ENCODE measurements around the gene GLIS1. TPM values are rescaled to one million over a fixed set of nuclear protein-coding genes. Genes with fewer than 3 reads are reported as not detected.

GLIS1 gene
- total and polyA plus RNA-seq, 2 donors = 0.42 to 2.0 TPM

GRCh38 chr1:53599481-53599880, 139.5 kb downstream of the GLIS1 start:
- WGBS = 96% methylated on average over 4 of the region's 4 CpGs
- DNase-seq (ENCODE audit: extremely low spot score) = no peak
- Histone ChIP-seq H3K4me1 (ENCODE audit: insufficient read depth) (no peaks in the 10 kb centered on the region), H3K36me3 (ENCODE audit: insufficient read depth) (no peaks in the 10 kb centered on the region), H3K27ac (ENCODE audit: low read depth) (no peak overlapping the region), H3K4me3 (ENCODE audit: low read depth, low read length) (no peak overlapping the region)

GRCh38 chr1:53598966-53599365, 140.0 kb downstream of the GLIS1 start:
- no peak overlapping the region for H3K4me3 ChIP-seq (ENCODE audit: low read depth, low read length)
- 93% methylated on average over 4 of the region's 4 CpGs for WGBS
- no peak overlapping the region for H3K27ac ChIP-seq (ENCODE audit: low read depth)
- H3K4me1 ChIP-seq (ENCODE audit: insufficient read depth) = no peaks in the 10 kb centered on the region
- DNase-seq (ENCODE audit: extremely low spot score) = no peak
- H3K36me3 ChIP-seq (ENCODE audit: insufficient read depth) = no peaks in the 10 kb centered on the region

- no peak overlapping the region for H3K4me3 ChIP-seq (ENCODE audit: low read depth, low read length)
- 95% methylated on average over 7 of the region's 7 CpGs for WGBS
- no peaks in the 10 kb centered on the region for H3K36me3 ChIP-seq (ENCODE audit: insufficient read depth)
- H3K4me1 ChIP-seq (ENCODE audit: insufficient read depth) = no peaks in the 10 kb centered on the region
- H3K27ac ChIP-seq (ENCODE audit: low read depth) = no peak overlapping the region
- DNase-seq (ENCODE audit: extremely low spot score) = no peak
These were observed 143.1 kb downstream of the GLIS1 start for GRCh38 chr1:53595906-53596305.

DNA sequence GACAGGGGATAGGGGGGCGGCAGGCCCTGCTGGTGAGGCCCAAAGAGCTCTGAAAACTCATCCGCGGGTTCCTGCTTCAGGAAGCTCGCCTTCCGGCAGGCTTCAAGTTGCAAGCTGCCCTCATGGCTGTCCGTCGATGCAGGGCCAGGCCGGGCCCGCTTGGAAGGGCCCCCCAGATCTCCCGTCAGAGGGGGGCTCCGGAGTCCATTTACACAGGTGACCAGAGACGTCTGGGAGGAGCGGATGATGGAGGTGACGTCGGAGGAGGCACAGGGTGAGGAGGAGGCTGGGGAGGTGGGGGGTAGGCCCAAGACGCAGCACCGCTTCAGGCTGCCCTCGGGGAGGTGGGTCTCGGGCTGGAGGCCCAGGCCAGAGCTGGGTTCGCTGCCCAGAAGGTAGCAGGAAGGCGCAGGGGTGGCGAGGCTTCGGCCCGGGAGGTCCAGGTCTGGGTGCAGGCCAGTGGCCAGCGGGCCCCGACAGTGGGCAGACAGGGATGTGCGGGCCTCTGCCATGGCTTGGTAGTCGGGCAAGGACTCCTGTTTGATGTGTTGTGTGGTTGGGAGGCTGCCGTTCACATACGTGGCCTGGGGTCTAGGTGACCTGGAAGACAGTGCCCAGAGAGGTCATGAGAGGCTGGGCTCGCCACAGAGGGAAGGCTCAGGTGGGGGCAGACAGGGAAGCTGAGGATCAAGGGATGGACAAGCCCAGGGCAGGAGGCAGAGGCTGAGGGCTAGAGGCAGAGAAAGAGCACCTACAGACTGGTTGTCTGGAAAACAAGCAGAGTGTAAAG, 144.4 kb downstream of the GLIS1 start:
- H3K36me3 ChIP-seq (ENCODE audit: insufficient read depth) = no peaks in the 10 kb centered on the region
- no peaks in the 10 kb centered on the region for H3K4me1 ChIP-seq (ENCODE audit: insufficient read depth)
- no peak overlapping the region for H3K27ac ChIP-seq (ENCODE audit: low read depth)
- WGBS = 92% methylated on average over 31 of the region's 31 CpGs
- no peak overlapping the region for H3K4me3 ChIP-seq (ENCODE audit: low read depth, low read length)
- no peak for DNase-seq (ENCODE audit: extremely low spot score)

DNA sequence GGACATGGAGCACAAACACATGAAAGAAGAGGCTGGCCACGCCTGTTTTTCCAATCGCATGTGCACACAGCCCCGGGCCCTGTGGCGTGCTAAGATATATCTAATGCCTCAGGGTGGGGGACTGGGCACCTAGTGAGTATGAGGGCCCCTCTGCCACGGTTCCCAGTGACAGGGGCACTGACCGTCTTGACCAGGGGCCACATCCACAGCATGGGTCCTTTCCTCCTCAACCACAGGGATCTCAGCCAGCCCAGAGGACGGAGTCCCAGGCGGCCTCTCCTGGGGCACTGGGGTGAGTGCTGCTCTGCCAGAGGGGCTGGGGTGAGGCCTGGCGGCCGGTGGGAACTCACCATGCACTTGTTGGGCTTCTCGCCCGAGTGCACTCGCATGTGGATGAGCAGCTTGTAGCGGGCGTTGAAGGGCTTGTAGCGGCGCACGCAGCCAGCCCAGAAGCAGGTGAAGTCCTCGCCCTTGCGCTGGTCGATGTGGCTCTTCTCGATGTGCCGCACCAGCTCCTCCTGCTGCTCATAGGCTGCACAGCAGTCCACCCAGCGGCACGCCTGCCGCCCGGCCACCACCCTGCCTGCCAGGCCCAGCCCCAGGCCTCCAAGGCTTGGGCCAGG, 145.1 kb downstream of the GLIS1 start:
- no peaks in the 10 kb centered on the region for H3K4me1 ChIP-seq (ENCODE audit: insufficient read depth)
- no peak overlapping the region for H3K4me3 ChIP-seq (ENCODE audit: low read depth, low read length)
- whole genome bisulfite sequencing = 81% methylated on average over 27 of the region's 27 CpGs
- no peak for DNase-seq (ENCODE audit: extremely low spot score)
- H3K27ac ChIP-seq (ENCODE audit: low read depth) = no peak overlapping the region
- no peaks in the 10 kb centered on the region for H3K36me3 ChIP-seq (ENCODE audit: insufficient read depth)

DNA sequence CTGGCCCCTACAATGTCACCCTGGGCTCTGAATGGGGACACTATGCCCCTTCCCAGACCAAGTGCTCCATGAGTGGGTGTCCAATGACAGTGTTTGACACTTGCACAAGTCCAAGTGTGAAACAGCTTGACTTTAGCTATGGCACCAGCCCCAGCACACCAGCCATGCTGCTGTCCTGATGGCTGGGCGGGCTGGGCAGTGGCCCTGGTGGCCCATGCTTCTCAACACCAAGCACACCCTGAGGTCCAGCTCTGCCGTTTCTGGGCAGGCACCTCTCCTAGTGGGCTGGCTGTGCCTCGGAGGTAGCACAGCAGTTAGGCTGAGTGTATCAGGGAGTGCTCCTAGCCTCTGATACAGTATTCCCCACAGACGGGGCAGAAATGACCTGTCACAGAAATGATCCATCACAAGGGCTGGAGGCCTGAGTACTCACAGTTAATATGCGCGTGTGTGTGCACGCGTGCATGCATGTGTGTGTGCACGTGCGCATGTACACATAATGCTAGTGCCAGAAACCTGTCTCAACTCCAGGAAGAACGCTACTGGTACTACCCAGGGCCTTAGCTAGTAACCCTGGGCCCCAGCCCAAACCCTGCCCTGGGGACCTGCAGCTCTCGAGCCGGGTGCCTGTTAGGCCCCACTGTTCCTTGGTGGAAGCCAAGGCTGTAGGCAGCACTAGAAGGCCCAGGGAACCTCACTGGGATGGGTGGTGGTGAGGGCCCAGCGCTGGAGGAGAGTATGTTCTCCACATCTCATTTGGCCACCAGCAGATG, 145.8 kb downstream of the GLIS1 start:
- Histone ChIP-seq H3K4me3 (ENCODE audit: low read depth, low read length) (no peak overlapping the region), H3K27ac (ENCODE audit: low read depth) (no peak overlapping the region), H3K36me3 (ENCODE audit: insufficient read depth) (no peaks in the 10 kb centered on the region), H3K4me1 (ENCODE audit: insufficient read depth) (no peaks in the 10 kb centered on the region)
- WGBS = 89% methylated on average over 14 of the region's 14 CpGs
- DNase-seq (ENCODE audit: extremely low spot score) = no peak

DNA sequence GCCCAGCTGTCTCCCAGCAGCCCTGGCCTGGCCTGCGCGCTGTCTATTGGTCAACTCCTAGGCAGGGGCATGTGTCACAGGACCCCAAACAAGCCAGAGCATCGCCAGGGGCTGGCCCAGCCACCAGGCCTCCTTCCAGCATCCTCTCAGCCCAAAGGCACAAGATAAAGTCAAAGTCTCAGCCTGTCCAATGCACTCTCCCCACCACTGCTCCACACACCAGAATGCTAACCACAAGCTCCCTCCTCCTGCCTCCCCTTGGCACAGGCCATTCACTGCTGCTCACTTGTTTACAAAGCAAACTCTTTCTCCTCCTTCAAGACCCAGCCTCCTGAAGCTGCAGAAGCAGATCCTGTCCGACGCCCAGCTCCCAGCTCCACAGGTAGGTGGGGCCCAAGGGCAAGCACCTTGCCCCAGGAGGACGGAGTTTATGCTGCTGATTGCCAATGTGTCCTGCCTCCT, 146.4 kb downstream of the GLIS1 start:
- 65% methylated on average over 6 of the region's 6 CpGs for WGBS
- no peak overlapping the region for H3K27ac ChIP-seq (ENCODE audit: low read depth)
- H3K4me3 ChIP-seq (ENCODE audit: low read depth, low read length) = no peak overlapping the region
- no peaks in the 10 kb centered on the region for H3K36me3 ChIP-seq (ENCODE audit: insufficient read depth)
- no peaks in the 10 kb centered on the region for H3K4me1 ChIP-seq (ENCODE audit: insufficient read depth)
- peak; percentile 66 for DNase-seq (ENCODE audit: extremely low spot score)

DNA sequence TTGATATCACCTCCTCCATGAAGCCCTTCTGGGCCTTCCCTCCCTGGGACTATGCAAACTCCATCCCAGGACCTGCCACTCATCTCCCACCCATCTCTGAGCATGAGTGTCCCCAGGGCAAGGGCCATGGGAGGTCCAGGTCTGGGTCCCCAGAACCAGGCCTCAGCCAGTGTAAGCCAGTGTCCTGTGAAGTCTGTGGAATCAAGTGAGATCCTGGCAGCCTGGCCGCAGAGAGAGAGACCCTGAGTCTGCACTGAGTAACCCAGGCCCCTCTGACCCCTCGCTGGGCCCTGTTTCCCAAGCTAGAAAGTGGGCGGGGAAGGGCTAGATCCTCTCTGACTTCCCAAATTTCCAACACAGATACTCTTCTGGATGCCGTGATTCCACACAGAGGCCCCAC, 147.0 kb downstream of the GLIS1 start:
- Histone ChIP-seq H3K36me3 (ENCODE audit: insufficient read depth) (no peaks in the 10 kb centered on the region), H3K27ac (ENCODE audit: low read depth) (no peak overlapping the region), H3K4me3 (ENCODE audit: low read depth, low read length) (no peak overlapping the region), H3K4me1 (ENCODE audit: insufficient read depth) (no peaks in the 10 kb centered on the region)
- WGBS = 89% methylated on average over 4 of the region's 4 CpGs
- no peak for DNase-seq (ENCODE audit: extremely low spot score)

- 62% methylated on average over 20 of the region's 20 CpGs for WGBS
- Histone ChIP-seq H3K4me3 (ENCODE audit: low read depth, low read length) (no peak overlapping the region), H3K36me3 (ENCODE audit: insufficient read depth) (no peaks in the 10 kb centered on the region), H3K27ac (ENCODE audit: low read depth) (no peak overlapping the region), H3K4me1 (ENCODE audit: insufficient read depth) (no peaks in the 10 kb centered on the region)
- peak; percentile 74 for DNase-seq (ENCODE audit: extremely low spot score)
These were observed 148.1 kb downstream of the GLIS1 start for GRCh38 chr1:53590531-53591515.

DNA sequence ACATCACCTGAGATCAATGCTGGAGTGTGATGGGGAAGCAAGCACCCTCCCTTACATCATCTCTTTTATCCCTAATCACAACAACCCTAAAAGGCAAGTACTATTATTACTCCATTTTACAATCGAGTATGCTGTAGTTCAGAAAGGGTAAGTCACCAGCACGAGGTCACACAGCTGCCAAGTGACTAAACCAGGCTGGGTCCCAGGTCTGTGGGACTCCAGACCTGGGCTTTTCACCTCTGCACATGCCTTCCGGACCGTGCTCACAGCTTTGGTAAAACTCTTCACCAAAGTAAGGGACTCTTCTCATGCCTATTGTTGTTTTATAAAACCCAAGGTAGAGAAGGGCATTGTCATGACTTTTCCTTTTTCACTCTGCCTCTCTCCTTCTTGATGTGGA, 148.9 kb downstream of the GLIS1 start:
- Histone ChIP-seq H3K27ac (ENCODE audit: low read depth) (no peak overlapping the region), H3K4me3 (ENCODE audit: low read depth, low read length) (no peak overlapping the region), H3K4me1 (ENCODE audit: insufficient read depth) (no peaks in the 10 kb centered on the region), H3K36me3 (ENCODE audit: insufficient read depth) (no peaks in the 10 kb centered on the region)
- no peak for DNase-seq (ENCODE audit: extremely low spot score)
- WGBS = 77% methylated on average over 4 of the region's 4 CpGs

- Histone ChIP-seq H3K27ac (ENCODE audit: low read depth) (no peak overlapping the region), H3K4me1 (ENCODE audit: insufficient read depth) (no peaks in the 10 kb centered on the region), H3K36me3 (ENCODE audit: insufficient read depth) (no peaks in the 10 kb centered on the region), H3K4me3 (ENCODE audit: low read depth, low read length) (no peak overlapping the region)
- DNase-seq (ENCODE audit: extremely low spot score) = no peak
- WGBS = 95% methylated on average over 11 of the region's 11 CpGs
These were observed 149.7 kb downstream of the GLIS1 start for GRCh38 chr1:53589043-53589887.

DNA sequence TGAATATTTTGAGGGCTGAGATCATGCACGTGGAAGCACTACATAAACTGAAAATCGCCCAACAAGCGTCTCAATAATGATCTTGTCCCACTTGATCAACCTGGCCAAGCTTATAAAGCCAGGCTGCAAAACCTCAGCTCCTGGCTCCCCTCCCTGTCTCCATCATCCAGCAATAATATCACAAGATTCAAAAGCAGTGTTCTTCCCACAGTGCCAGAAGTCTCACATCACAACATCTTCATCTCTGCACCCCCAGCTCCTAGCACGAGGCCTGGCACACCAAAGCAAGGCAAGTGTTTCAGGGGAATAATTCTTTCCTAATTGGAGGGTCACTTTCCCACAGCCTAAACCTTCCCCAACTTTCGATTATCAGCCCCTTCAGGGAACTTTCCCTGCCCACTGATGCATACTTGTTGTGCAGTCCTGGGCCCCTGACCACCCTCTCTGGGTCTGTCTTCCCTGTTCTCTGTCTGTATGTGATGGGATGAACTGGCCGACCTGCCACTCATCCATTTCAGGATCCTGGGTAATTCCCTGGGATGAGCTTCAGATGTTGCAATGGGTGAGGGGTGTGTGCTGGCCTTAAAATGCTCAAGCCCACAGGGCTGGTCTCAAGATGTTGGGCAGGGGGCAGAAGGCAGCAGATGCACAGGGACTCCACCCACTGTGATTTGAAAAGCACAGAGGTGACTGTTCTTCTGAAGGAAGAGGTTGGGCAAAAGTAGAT, 150.7 kb downstream of the GLIS1 start:
- H3K4me3 ChIP-seq (ENCODE audit: low read depth, low read length) = no peak overlapping the region

More for the DNA sequence above, 150.7 kb downstream of the GLIS1 start:
- Histone ChIP-seq H3K36me3 (ENCODE audit: insufficient read depth) (no peaks in the 10 kb centered on the region), H3K4me1 (ENCODE audit: insufficient read depth) (no peaks in the 10 kb centered on the region), H3K27ac (ENCODE audit: low read depth) (no peak overlapping the region)
- no peak for DNase-seq (ENCODE audit: extremely low spot score)
- 73% methylated on average over 6 of the region's 6 CpGs for WGBS
